ENCODE results near the gene CAMTA1. TPM values are rescaled to one million over a fixed set of nuclear protein-coding genes. Genes with fewer than 3 reads are reported as not detected.

The CAMTA1 gene
- total RNA-seq, 4 donors from 2014 or later, result 45.3 to 68.9 (median 62.0) TPM

- ATAC-seq (ENCODE audit: low FRiP score), result no peak
- DNase-seq (ENCODE audit: low spot score), result no peak
- TF ChIP-seq, protein P1, sequence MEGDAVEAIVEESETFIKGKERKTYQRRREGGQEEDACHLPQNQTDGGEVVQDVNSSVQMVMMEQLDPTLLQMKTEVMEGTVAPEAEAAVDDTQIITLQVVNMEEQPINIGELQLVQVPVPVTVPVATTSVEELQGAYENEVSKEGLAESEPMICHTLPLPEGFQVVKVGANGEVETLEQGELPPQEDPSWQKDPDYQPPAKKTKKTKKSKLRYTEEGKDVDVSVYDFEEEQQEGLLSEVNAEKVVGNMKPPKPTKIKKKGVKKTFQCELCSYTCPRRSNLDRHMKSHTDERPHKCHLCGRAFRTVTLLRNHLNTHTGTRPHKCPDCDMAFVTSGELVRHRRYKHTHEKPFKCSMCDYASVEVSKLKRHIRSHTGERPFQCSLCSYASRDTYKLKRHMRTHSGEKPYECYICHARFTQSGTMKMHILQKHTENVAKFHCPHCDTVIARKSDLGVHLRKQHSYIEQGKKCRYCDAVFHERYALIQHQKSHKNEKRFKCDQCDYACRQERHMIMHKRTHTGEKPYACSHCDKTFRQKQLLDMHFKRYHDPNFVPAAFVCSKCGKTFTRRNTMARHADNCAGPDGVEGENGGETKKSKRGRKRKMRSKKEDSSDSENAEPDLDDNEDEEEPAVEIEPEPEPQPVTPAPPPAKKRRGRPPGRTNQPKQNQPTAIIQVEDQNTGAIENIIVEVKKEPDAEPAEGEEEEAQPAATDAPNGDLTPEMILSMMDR (IDR thresholded peaks at IDR 0.05), result no peak
Measured at GRCh38 chr1:6981595-6981994, 196.3 kb downstream of the CAMTA1 start.

GRCh38 chr1:6982443-6982842, 197.2 kb downstream of the CAMTA1 start:
- ATAC-seq (ENCODE audit: low FRiP score), result no peak
- no peak for DNase-seq (ENCODE audit: low spot score)
- TF ChIP-seq, protein P1 (IDR thresholded peaks at IDR 0.05), result no peak

- ATAC-seq (ENCODE audit: low FRiP score), result no peak
- TF ChIP-seq, protein P1 (IDR thresholded peaks at IDR 0.05), result no peak
- DNase-seq (ENCODE audit: low spot score), result no peak
Measured at GRCh38 chr1:6982860-6983259, 197.6 kb downstream of the CAMTA1 start.

GRCh38 chr1:6984536-6984935, 199.3 kb downstream of the CAMTA1 start:
- no peak for ATAC-seq (ENCODE audit: low FRiP score)
- TF ChIP-seq, protein P1 (IDR thresholded peaks at IDR 0.05), result no peak
- DNase-seq (ENCODE audit: low spot score), result no peak

GRCh38 chr1:6984986-6985385, 199.7 kb downstream of the CAMTA1 start:
- TF ChIP-seq, protein P1 (IDR thresholded peaks at IDR 0.05), result no peak
- DNase-seq (ENCODE audit: low spot score) (no peak), ATAC-seq (ENCODE audit: low FRiP score) (no peak)

DNA sequence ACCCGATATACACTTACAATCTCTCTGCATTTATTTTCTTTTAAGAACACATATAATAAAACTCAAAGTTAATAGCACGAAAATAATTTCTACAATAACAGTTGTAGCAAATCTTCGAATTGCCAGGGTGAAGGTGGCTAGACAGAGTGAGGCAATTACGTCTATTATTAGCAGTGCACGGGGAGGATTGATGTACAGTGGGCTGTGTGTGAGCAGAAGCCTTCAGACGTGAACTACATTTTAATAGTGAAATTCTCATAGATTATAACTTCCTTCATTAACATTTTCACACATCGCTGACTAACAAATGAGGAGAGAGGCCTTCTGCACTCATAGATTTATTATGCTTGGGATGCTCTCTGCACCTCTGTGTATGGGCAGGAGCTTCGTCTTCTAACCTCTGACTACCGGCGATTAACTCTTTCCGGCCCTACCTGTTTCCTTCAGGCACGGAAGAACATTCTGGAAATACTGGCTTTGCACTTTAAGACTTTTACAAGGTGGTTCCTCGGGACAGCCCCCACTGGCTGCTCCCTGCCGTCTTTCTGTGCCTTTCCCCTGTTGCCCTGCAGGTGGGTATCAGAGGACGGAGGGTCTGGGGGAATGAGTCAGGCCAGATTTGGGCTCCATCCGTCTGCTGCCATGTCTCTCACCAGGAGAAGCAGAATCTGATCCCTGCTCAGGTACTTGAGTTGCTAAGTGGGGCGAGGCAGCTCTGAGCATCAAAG, 200.5 kb downstream of the CAMTA1 start:
- no peak for DNase-seq (ENCODE audit: low spot score)
- TF ChIP-seq, protein P1 (IDR thresholded peaks at IDR 0.05), result no peak
- no peak for ATAC-seq (ENCODE audit: low FRiP score)

DNA sequence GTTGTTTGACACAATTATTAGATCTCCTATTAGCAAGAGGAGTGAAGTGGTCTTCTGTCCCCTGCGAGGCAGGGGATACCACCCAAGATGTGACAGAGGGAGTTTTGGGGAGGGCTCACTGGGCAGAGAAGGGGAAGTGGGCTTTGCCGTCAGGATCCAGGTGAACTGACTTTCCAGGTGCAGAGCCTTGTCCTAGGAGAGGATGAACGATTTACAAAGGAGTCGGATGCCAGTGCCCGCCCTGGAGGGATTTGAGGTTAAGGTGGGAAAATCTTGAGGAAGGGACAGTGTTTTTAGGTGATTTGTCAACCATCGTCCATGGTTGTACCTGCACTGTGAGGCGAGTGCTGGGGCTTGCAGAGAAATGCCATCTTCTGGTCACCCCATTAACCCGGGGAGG, 201.0 kb downstream of the CAMTA1 start:
- ATAC-seq (ENCODE audit: low FRiP score), result no peak
- TF ChIP-seq, protein P1 (IDR thresholded peaks at IDR 0.05), result no peak
- DNase-seq (ENCODE audit: low spot score), result no peak

All from omental fat pad (tissue), 4 donors.